ENCODE results near the gene SUN5. TPM values are rescaled to one million over a fixed set of nuclear protein-coding genes. Genes with fewer than 3 reads are reported as not detected.

Gene SUN5
- total and polyA plus RNA-seq, 4 donors: not detected

DNA sequence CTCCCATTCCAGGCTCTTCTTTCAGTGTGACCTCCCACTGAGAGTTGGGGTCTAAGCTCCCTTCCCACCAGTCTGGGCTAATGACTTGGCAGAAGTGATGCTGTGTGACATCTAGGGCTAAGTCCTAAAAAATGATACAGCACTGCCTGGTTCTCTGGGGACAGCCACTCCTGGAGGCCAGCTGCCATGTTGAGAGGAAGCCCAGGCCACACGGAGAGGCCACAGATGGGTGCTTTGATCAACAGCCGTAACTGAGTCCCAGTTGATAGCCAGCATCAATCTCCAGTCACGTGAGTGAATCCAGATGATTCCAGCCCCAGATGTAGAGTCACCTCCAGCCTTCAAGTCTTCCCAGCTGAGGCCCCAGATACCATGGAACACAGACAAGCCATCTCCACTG is 13.8 kb downstream of the SUN5 start:
- ATAC-seq (ENCODE audit: insufficient read depth, low FRiP score): no peak
- WGBS, 2 donors: 76 to 87% methylated on average over 3 of the region's 3 CpGs
- TF ChIP-seq CTCF (IDR thresholded peaks at IDR 0.05; ENCODE audit: control extremely low read depth, extremely low read depth): no peak

DNA sequence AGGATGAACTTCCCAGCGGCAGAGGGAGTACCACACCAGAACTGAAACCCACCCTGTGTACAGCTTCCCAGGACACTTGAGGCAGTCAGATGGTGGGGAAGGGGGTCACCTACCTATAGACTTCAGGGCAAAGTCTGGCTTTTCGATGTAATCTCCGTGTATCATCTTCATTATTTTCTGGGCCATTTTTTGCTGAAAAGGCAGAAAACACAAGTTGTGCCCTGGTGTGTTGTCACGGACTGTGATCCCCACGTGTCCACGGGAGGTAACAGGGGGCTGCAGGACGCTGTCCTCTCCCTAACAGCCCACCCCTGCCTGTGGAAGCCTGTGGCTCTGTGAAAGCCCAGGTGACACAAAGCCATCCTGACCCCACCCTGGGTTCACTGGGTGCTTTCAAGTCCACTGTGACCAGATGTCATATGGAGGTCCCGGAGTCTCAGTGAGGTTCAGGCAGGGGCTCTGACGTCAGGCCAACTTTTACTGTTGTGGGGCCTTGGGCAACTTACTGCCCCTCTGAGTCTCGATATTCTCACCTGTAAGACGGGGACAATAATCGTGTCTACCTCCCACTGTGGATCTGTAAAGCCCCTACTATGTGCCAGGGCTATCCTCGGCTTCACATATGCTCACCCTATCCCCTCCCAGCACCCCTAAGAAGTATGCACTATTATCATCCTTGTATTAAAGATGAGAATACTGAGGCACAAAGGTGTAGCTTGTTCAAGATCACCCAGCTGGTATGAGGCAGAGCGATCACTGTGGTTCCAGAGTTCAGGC is 14.5 kb downstream of the SUN5 start:
- H3K4me1 ChIP-seq (ENCODE audit: control insufficient read depth in 5 of 5, insufficient read depth in 5 of 5, low read length in 5 of 5): peaks cover 0 to 2% (median 0%) of the 10 kb centered on the region in 5 donors
- H3K9me3 ChIP-seq (ENCODE audit: control insufficient read depth in 4 of 4, insufficient read depth in 3 of 4, low read length in 3 of 4): no peaks in the 10 kb centered on the region
- H3K4me3 ChIP-seq: no peak overlapping the region
- TF ChIP-seq CTCF (IDR thresholded peaks at IDR 0.05; ENCODE audit: control extremely low read depth, extremely low read depth): no peak
- DNase-seq (no peak), ATAC-seq (ENCODE audit: insufficient read depth, low FRiP score) (no peak)
- H3K9ac ChIP-seq (ENCODE audit: insufficient read depth in 1 of 2, low read length in 2 of 2): no peak overlapping the region
- no peaks in the 10 kb centered on the region for H3K36me3 ChIP-seq (ENCODE audit: control insufficient read depth in 4 of 4, insufficient read depth in 4 of 4, low read length in 4 of 4)
- WGBS, 2 donors: 84 to 93% methylated on average over 14 of the region's 14 CpGs
- peaks cover 0 to 3% (median 0%) of the 10 kb centered on the region in 3 donors for H3K27me3 ChIP-seq (ENCODE audit: control insufficient read depth in 3 of 3, insufficient read depth in 3 of 3, low read length in 2 of 3)
- H3K27ac ChIP-seq (ENCODE audit: low read depth in 1 of 2, low read length in 1 of 2): no peak overlapping the region

More for the DNA sequence above, 13.8 kb downstream of the SUN5 start:
- peaks cover 0 to 2% (median 0%) of the 10 kb centered on the region in 5 donors for H3K4me1 ChIP-seq (ENCODE audit: control insufficient read depth in 5 of 5, insufficient read depth in 5 of 5, low read length in 5 of 5)
- H3K4me3 ChIP-seq: no peak overlapping the region
- no peaks in the 10 kb centered on the region for H3K9me3 ChIP-seq (ENCODE audit: control insufficient read depth in 4 of 4, insufficient read depth in 3 of 4, low read length in 3 of 4)
- no peak overlapping the region for H3K27ac ChIP-seq (ENCODE audit: low read depth in 1 of 2, low read length in 1 of 2)
- no peaks in the 10 kb centered on the region for H3K36me3 ChIP-seq (ENCODE audit: control insufficient read depth in 4 of 4, insufficient read depth in 4 of 4, low read length in 4 of 4)
- peaks cover 0 to 3% (median 0%) of the 10 kb centered on the region in 3 donors for H3K27me3 ChIP-seq (ENCODE audit: control insufficient read depth in 3 of 3, insufficient read depth in 3 of 3, low read length in 2 of 3)
- DNase-seq: no peak
- no peak overlapping the region for H3K9ac ChIP-seq (ENCODE audit: insufficient read depth in 1 of 2, low read length in 2 of 2)

GRCh38 chr20:32988008-32988407 is 16.2 kb downstream of the SUN5 start:
- Histone ChIP-seq H3K27ac (ENCODE audit: low read depth in 1 of 2, low read length in 1 of 2) (no peak overlapping the region), H3K4me1 (ENCODE audit: control insufficient read depth in 5 of 5, insufficient read depth in 5 of 5, low read length in 5 of 5) (peaks cover 0 to 2% (median 0%) of the 10 kb centered on the region in 5 donors), H3K9me3 (ENCODE audit: control insufficient read depth in 4 of 4, insufficient read depth in 3 of 4, low read length in 3 of 4) (no peaks in the 10 kb centered on the region), H3K9ac (ENCODE audit: insufficient read depth in 1 of 2, low read length in 2 of 2) (no peak overlapping the region), H3K27me3 (ENCODE audit: control insufficient read depth in 3 of 3, insufficient read depth in 3 of 3, low read length in 2 of 3) (peaks cover 0 to 3% (median 0%) of the 10 kb centered on the region in 3 donors), H3K36me3 (ENCODE audit: control insufficient read depth in 4 of 4, insufficient read depth in 4 of 4, low read length in 4 of 4) (no peaks in the 10 kb centered on the region), H3K4me3 (no peak overlapping the region)
- DNase-seq (no peak), ATAC-seq (ENCODE audit: insufficient read depth, low FRiP score) (no peak)
- 77 to 89% methylated on average over 16 of the region's 16 CpGs for WGBS, 2 donors
- TF ChIP-seq CTCF (IDR thresholded peaks at IDR 0.05; ENCODE audit: control extremely low read depth, extremely low read depth): no peak
